A549 (cell line): Measurements from ENCODE around the gene CCDC74B.
"Not testable (repeated sequence)": the region's sequence is repeated elsewhere in the genome, so short reads cannot be mapped to it uniquely, and the experiment has no call there.

Source experiments
- CHD2 ChIP-seq: fragments of 150-350 bp; IDR thresholded peaks from 2 replicates; pipeline ENCODE4 v1.6.1; 2014; ENCODE audit warnings: low read length; ENCODE audit not compliant: partially characterized antibody
- CTCF ChIP-seq: fragments of >200 bp; sonication (Bioruptor Twin); formaldehyde crosslinking; IDR thresholded peaks from 3 replicates; pipeline ENCODE4 v1.5.1; 2016

- TF ChIP-seq CTCF, CHD2: not testable (repeated sequence)
Observed at GRCh38 chr2:130157354-130157753, 12.4 kb upstream of the CCDC74B start.
